ENCODE results near the gene NCK2. TPM values are rescaled to one million over a fixed set of nuclear protein-coding genes. Genes with fewer than 3 reads are reported as not detected.

NCK2 gene
- total RNA-seq, 1 experiment from 2014 or later, result 26.7 TPM

GRCh38 chr2:105772362-105772761 is 27.6 kb downstream of the NCK2 start (continued):
- TF ChIP-seq POLR2AphosphoS5 (IDR thresholded peaks at IDR 0.05; ENCODE audit: low read depth, low read length) (no peak), SRF (IDR thresholded peaks at IDR 0.05; ENCODE audit: low read depth) (no peak), SIN3A (IDR thresholded peaks at IDR 0.05; ENCODE audit: low read depth) (no peak), POLR2A (IDR thresholded peaks at IDR 0.05; ENCODE audit: borderline replicate concordance, extremely low read depth, insufficient read depth, insufficient read length) (no peak), REST (IDR thresholded peaks at IDR 0.05; ENCODE audit: low read depth) (no peak)

GRCh38 chr2:105773568-105773967 is 28.9 kb downstream of the NCK2 start:
- no peaks in the 10 kb centered on the region for H3K9me2 ChIP-seq (ENCODE audit: insufficient read depth)
- peaks cover 21% of the 10 kb centered on the region; the same call in 1 of the 2 replicates for H3K79me2 ChIP-seq (ENCODE audit: insufficient read depth, low read length)
- H3K4me1 ChIP-seq (ENCODE audit: control insufficient read depth in 1 of 2, insufficient read depth in 2 of 2, low read length in 2 of 2), result no peaks in the 10 kb centered on the region
- 0 out of 2 replicates have a peak, but pooled peaks cover 4% of the 10 kb centered on the region for H4K20me1 ChIP-seq (ENCODE audit: insufficient read depth)
- H3K27me3 ChIP-seq (ENCODE audit: insufficient read depth, low read length), result no peaks in the 10 kb centered on the region
- ChIA-PET CTCF (no interaction called here), POLR2A (no interaction called here), RAD21 (ENCODE audit: low non-redundant PET in 1 of 2, low total read pairs in 2 of 2, uncharacterized antibody in 2 of 2, unreplicated experiment in 2 of 2) (no interaction called here)
- H3K27ac ChIP-seq (ENCODE audit: low read depth, low read length), result no peak overlapping the region
- intact Hi-C loops (cut with micrococcal nuclease), result no loop called here
- DNase-seq (ENCODE audit: low read depth, low spot score) (no peak), ATAC-seq (no peak)
- no peak overlapping the region for H3K9ac ChIP-seq (ENCODE audit: low read length)
- no peak overlapping the region for H3K4me2 ChIP-seq (ENCODE audit: low read length)
- H3K36me3 ChIP-seq (ENCODE audit: control insufficient read depth in 1 of 2, insufficient read depth in 2 of 2, low read length in 2 of 2), result no peaks in the 10 kb centered on the region
- BruUV-seq (replicated peaks), result no TSS peak
- no peak overlapping the region for H3K4me3 ChIP-seq (replicated peaks in 1 of 2; ENCODE audit: low read depth in 1 of 2, low read length in 2 of 2)
- H2AFZ ChIP-seq (ENCODE audit: low read depth, low read length, poor library complexity, severe bottlenecking), result no peak overlapping the region
- H3K9me3 ChIP-seq (ENCODE audit: control insufficient read depth in 1 of 2, insufficient read depth in 1 of 2, low read depth in 1 of 2, low read length in 2 of 2), result no peaks in the 10 kb centered on the region
- TF ChIP-seq POLR2A (IDR thresholded peaks at IDR 0.05; ENCODE audit: borderline replicate concordance, extremely low read depth, insufficient read depth, insufficient read length) (no peak), ZNF274 (IDR thresholded peaks at IDR 0.05; ENCODE audit: low read depth, low read length) (no peak), SIN3A (IDR thresholded peaks at IDR 0.05; ENCODE audit: low read depth) (no peak), ELF1 (IDR thresholded peaks at IDR 0.05; ENCODE audit: borderline replicate concordance, low read depth) (no peak), JUND (IDR thresholded peaks at IDR 0.05) (no peak), ZBTB33 (IDR thresholded peaks at IDR 0.05; ENCODE audit: extremely low read depth, insufficient replicate concordance, low read length) (no peak), MAX (IDR thresholded peaks at IDR 0.05) (no peak), TCF7L2 (IDR thresholded peaks at IDR 0.05; ENCODE audit: borderline replicate concordance, extremely low read depth, insufficient read depth, insufficient read length) (no peak), CTCF (IDR thresholded peaks at IDR 0.05 in 2 of 3, conservative IDR thresholded peaks at IDR 0.05 in 1 of 3; ENCODE audit: borderline replicate concordance in 1 of 3, insufficient read depth in 1 of 3, low read depth in 2 of 3, low read length in 2 of 3) (no peak), POLR2AphosphoS5 (IDR thresholded peaks at IDR 0.05; ENCODE audit: low read depth, low read length) (no peak), ZFX (IDR thresholded peaks at IDR 0.05) (no peak), EZH2phosphoT487 (IDR thresholded peaks at IDR 0.05; ENCODE audit: borderline replicate concordance) (no peak), CBX3 (IDR thresholded peaks at IDR 0.05; ENCODE audit: low read depth) (no peak)
